ENCODE data around the gene SETDB2.

The SETDB2 gene

GRCh38 chr13:49435992-49436391 is 8.1 kb upstream of the SETDB2 start:
- DNase-seq = no peak

GRCh38 chr13:49436890-49437289 is 7.2 kb upstream of the SETDB2 start:
- no peak for DNase-seq

- DNase-seq = no peak
Measured at GRCh38 chr13:49437705-49438104, 6.4 kb upstream of the SETDB2 start.

GRCh38 chr13:49439609-49440008 is 4.5 kb upstream of the SETDB2 start:
- DNase-seq = no peak

- no peak for DNase-seq
Measured at GRCh38 chr13:49441312-49441711, 2.8 kb upstream of the SETDB2 start.

GRCh38 chr13:49441846-49442245 is 2.2 kb upstream of the SETDB2 start:
- no peak for DNase-seq

GRCh38 chr13:49443357-49443703 is 744 bp upstream of the SETDB2 start:
- DNase-seq = no peak

GRCh38 chr13:49444524-49445395 is 686 bp downstream of the SETDB2 start:
- DNase-seq = no peak

- no peak for DNase-seq
Measured at GRCh38 chr13:49446473-49446872, 2.4 kb downstream of the SETDB2 start.

GRCh38 chr13:49448753-49449152 is 4.7 kb downstream of the SETDB2 start:
- no peak for DNase-seq

- no peak for DNase-seq
Measured at GRCh38 chr13:49450105-49450819, 6.2 kb downstream of the SETDB2 start.

- DNase-seq = no peak
Measured at GRCh38 chr13:49452725-49453457, 8.8 kb downstream of the SETDB2 start.

- no peak for DNase-seq
Measured at GRCh38 chr13:49453465-49453864, 9.4 kb downstream of the SETDB2 start.

GRCh38 chr13:49454388-49455006 is 10.4 kb downstream of the SETDB2 start:
- DNase-seq = no peak

GRCh38 chr13:49455007-49455398 is 10.9 kb downstream of the SETDB2 start:
- DNase-seq = no peak

- DNase-seq = no peak
Measured at GRCh38 chr13:49456156-49456555, 12.1 kb downstream of the SETDB2 start.

GRCh38 chr13:49457221-49457620 is 13.1 kb downstream of the SETDB2 start:
- DNase-seq = no peak

GRCh38 chr13:49459580-49459979 is 15.5 kb downstream of the SETDB2 start:
- no peak for DNase-seq

- DNase-seq = no peak
Measured at GRCh38 chr13:49464085-49464484, 20.0 kb downstream of the SETDB2 start.

GRCh38 chr13:49464621-49465325 is 20.7 kb downstream of the SETDB2 start:
- no peak for DNase-seq

GRCh38 chr13:49466292-49466838 is 22.3 kb downstream of the SETDB2 start:
- no peak for DNase-seq

GRCh38 chr13:49472186-49472585 is 28.1 kb downstream of the SETDB2 start:
- DNase-seq = no peak

All from activated gamma-delta T cell (primary cell).